ENCODE data around the gene DLK1.

DLK1 gene

GRCh38 chr14:100712490-100712889 is 14.2 kb upstream of the DLK1 start:
- DNase-seq (ENCODE audit: low read depth), result no peak
- TF ChIP-seq CTCF (IDR thresholded peaks at IDR 0.05; ENCODE audit: control insufficient read depth, insufficient read depth, low read depth, low read length, missing control alignments), result no peak

GRCh38 chr14:100713705-100714104 is 13.0 kb upstream of the DLK1 start:
- no peak for DNase-seq (ENCODE audit: low read depth)
- H3K4me3 ChIP-seq (ENCODE audit: control insufficient read depth, low read depth, low read length), result no peak overlapping the region
- no peak for TF ChIP-seq CTCF (IDR thresholded peaks at IDR 0.05; ENCODE audit: control insufficient read depth, insufficient read depth, low read depth, low read length, missing control alignments)

More at GRCh38 chr14:100712490-100712889, 14.2 kb upstream of the DLK1 start:
- H3K4me3 ChIP-seq (ENCODE audit: control insufficient read depth, low read depth, low read length), result no peak overlapping the region

- TF ChIP-seq CTCF (IDR thresholded peaks at IDR 0.05; ENCODE audit: control insufficient read depth, insufficient read depth, low read depth, low read length, missing control alignments), result no peak
- DNase-seq (ENCODE audit: low read depth), result no peak
- no peak overlapping the region for H3K4me3 ChIP-seq (ENCODE audit: control insufficient read depth, low read depth, low read length)
Observed at GRCh38 chr14:100714258-100714892, 12.3 kb upstream of the DLK1 start.

GRCh38 chr14:100715332-100715731 is 11.4 kb upstream of the DLK1 start:
- no peak overlapping the region for H3K4me3 ChIP-seq (ENCODE audit: control insufficient read depth, low read depth, low read length)
- no peak for DNase-seq (ENCODE audit: low read depth)
- TF ChIP-seq CTCF (IDR thresholded peaks at IDR 0.05; ENCODE audit: control insufficient read depth, insufficient read depth, low read depth, low read length, missing control alignments), result no peak

- no peak overlapping the region for H3K4me3 ChIP-seq (ENCODE audit: control insufficient read depth, low read depth, low read length)
- DNase-seq (ENCODE audit: low read depth), result no peak
Observed at GRCh38 chr14:100715803-100716202, 10.9 kb upstream of the DLK1 start.

GRCh38 chr14:100717386-100717785 is 9.3 kb upstream of the DLK1 start:
- H3K4me3 ChIP-seq (ENCODE audit: control insufficient read depth, low read depth, low read length), result no peak overlapping the region
- DNase-seq (ENCODE audit: low read depth), result no peak
- no peak for TF ChIP-seq CTCF (IDR thresholded peaks at IDR 0.05; ENCODE audit: control insufficient read depth, insufficient read depth, low read depth, low read length, missing control alignments)

More at GRCh38 chr14:100715803-100716202, 10.9 kb upstream of the DLK1 start:
- no peak for TF ChIP-seq CTCF (IDR thresholded peaks at IDR 0.05; ENCODE audit: control insufficient read depth, insufficient read depth, low read depth, low read length, missing control alignments)
